PC-3 (cell line): ENCODE data around the gene RBM15B. TPM values are rescaled to one million over a fixed set of nuclear protein-coding genes. Genes with fewer than 3 reads are reported as not detected.

Experiments used
- ATAC-seq: fragments of 200-7000 bp; cut with Tn5 transposase; 2 replicates; pipeline ENCODE4 v1.9.1; 2020; ENCODE audit warnings: mild to moderate bottlenecking, moderate library complexity
- BruUV-seq: library from RNA; stranded (reverse); fragments of 400-500 nt; replicated peaks from 2 replicates; lab custom pipeline; 2021; lab: Mats Ljungman, UMichigan
- CTCF ChIA-PET: fragments of 300-600 bp; sonication (Branson Sonifier 250); formaldehyde crosslinking; loops from one replicate; lab custom pipeline; 2022; ENCODE audit warnings: antibody characterized with exemption; lab: Charles Lee
- POLR2A ChIA-PET: fragments of 300-600 bp; sonication (Branson Sonifier 250); formaldehyde crosslinking; loops from one replicate; lab custom pipeline; 2022; ENCODE audit warnings: antibody characterized with exemption; ENCODE audit not compliant: unreplicated experiment; lab: Charles Lee
- DNase-seq: peaks from one replicate; pipeline ENCODE4 v3.0.0-alpha.2; 2015
- H2AFZ ChIP-seq: fragments of 300-600 bp; sonication (generic); 2 replicates; pipeline ENCODE4 v1.6.0; 2016; ENCODE audit warnings: antibody characterized with exemption, low read length
- H3F3A ChIP-seq: fragments of 300-600 bp; sonication (generic); one replicate; pipeline ENCODE4 v1.6.0; 2017; ENCODE audit warnings: antibody characterized with exemption, low read length, control low read depth, mild to moderate bottlenecking; ENCODE audit not compliant: unreplicated experiment
- H3K27ac ChIP-seq: fragments of 300-600 bp; sonication (generic); 2 replicates; pipeline ENCODE4 v1.5.1; 2016; ENCODE audit warnings: mild to moderate bottlenecking, low read length
- H3K27me3 ChIP-seq: fragments of 300-600 bp; sonication (generic); 2 replicates; pipeline ENCODE4 v1.6.1; 2016; ENCODE audit warnings: low read length, mixed read lengths
- H3K36me3 ChIP-seq: fragments of 300-600 bp; sonication (generic); 2 replicates; pipeline ENCODE4 v1.6.1; 2016; ENCODE audit warnings: low read depth, mixed run types, low read length, mixed read lengths
- H3K4me1 ChIP-seq: fragments of 300-600 bp; sonication (generic); 2 replicates; pipeline ENCODE4 v1.5.1; 2016; ENCODE audit warnings: low read length; ENCODE audit not compliant: insufficient read depth
- H3K4me2 ChIP-seq: fragments of 300-600 bp; sonication (generic); 2 replicates; pipeline ENCODE4 v1.6.0; 2016; ENCODE audit warnings: low read length
- H3K4me3 ChIP-seq: fragments of 300-600 bp; sonication (generic); 2 replicates; pipeline ENCODE4 v1.5.1; 2016; ENCODE audit warnings: mild to moderate bottlenecking, low read length, mixed read lengths
- H3K79me2 ChIP-seq: fragments of 300-600 bp; sonication (generic); 2 replicates; pipeline ENCODE4 v1.6.1; 2017; ENCODE audit warnings: low read length, mixed read lengths
- H3K9ac ChIP-seq: fragments of 300-600 bp; sonication (generic); 2 replicates; pipeline ENCODE4 v1.6.0; 2016; ENCODE audit warnings: mild to moderate bottlenecking, low read length
- H3K9me2 ChIP-seq: fragments of 300-600 bp; sonication (generic); replicated peaks from 2 replicates; pipeline ENCODE4 v1.6.1; 2016; ENCODE audit warnings: mixed run types, low read length, mixed read lengths
- H3K9me3 ChIP-seq: fragments of 300-600 bp; sonication (generic); 2 replicates; pipeline ENCODE4 v1.6.1; 2016; ENCODE audit warnings: low read length, mixed read lengths
- H4K20me1 ChIP-seq: fragments of 300-600 bp; sonication (generic); 2 replicates; pipeline ENCODE4 v1.6.1; 2016; ENCODE audit warnings: low read length, mixed read lengths
- CTCF ChIP-seq: fragments of 300-600 bp; sonication (generic); conservative IDR thresholded peaks from 2 replicates; pipeline ENCODE4 v1.5.1; 2017; ENCODE audit warnings: antibody characterized with exemption, low read depth, mild to moderate bottlenecking, low read length
- EZH2 ChIP-seq: fragments of 300-600 bp; sonication (generic); IDR thresholded peaks from one replicate; pipeline ENCODE4 v1.6.1; 2017; ENCODE audit warnings: antibody characterized with exemption, mild to moderate bottlenecking, low read length; ENCODE audit not compliant: unreplicated experiment
- EZH2phosphoT487 ChIP-seq: fragments of 300-600 bp; sonication (generic); IDR thresholded peaks from 2 replicates; pipeline ENCODE4 v1.6.1; 2018; ENCODE audit warnings: mild to moderate bottlenecking, antibody characterized with exemption, low read length, borderline replicate concordance
- intact Hi-C: fragments of 100-400 bp; cut with micrococcal nuclease; formaldehyde crosslinking; loops from 2 replicates; pipeline ENCODE4 v1.9.0; 2023
- total RNA-seq: library from RNA; depleted of rRNA; stranded (reverse); fragments of >200 nt; gene quantifications from 2 replicates; pipeline ENCODE4 v1.2.3, GENCODE V29; 2014; rRNA removed

RBM15B gene
- total RNA-seq, 1 experiment from 2014 or later, result 31.1 TPM

GRCh38 chr3:51445544-51446280 is 54.6 kb downstream of the RBM15B start:
- Histone ChIP-seq H3K9me2 (no peaks in the 10 kb centered on the region), H3K9me3 (no peaks in the 10 kb centered on the region), H4K20me1 (peaks cover 10% of the 10 kb centered on the region; the same call in 1 of the 2 replicates), H3K4me3 (no peak overlapping the region), H3K79me2 (peaks cover 27% of the 10 kb centered on the region), H3K27me3 (no peaks in the 10 kb centered on the region), H3K27ac (no peak overlapping the region), H3K4me2 (no peak overlapping the region), H3K9ac (no peak overlapping the region), H3K36me3 (peaks cover 20% of the 10 kb centered on the region), H2AFZ (no peak overlapping the region), H3F3A (no peaks in the 10 kb centered on the region), H3K4me1 (no peaks in the 10 kb centered on the region)
- TF ChIP-seq EZH2phosphoT487 (no peak), CTCF (no peak), EZH2 (no peak)
- ChIA-PET CTCF (no interaction called here), POLR2A (no interaction called here)
- BruUV-seq, result no TSS peak
- intact Hi-C loops, result no loop called here
- ATAC-seq, result no peak
- DNase-seq, result no peak

Other genes with a start within 250 kb of the RBM15B start
- gene MANF, start 6.0 kb upstream of the RBM15B start, total RNA-seq, result 200 and 221 TPM in 2 replicates
- 20.8 and 23.3 TPM in 2 replicates for gene DCAF1, start 108.7 kb downstream of the RBM15B start, total RNA-seq
- 14.3 and 17.7 TPM in 2 replicates for gene RAD54L2, start 147.4 kb downstream of the RBM15B start, total RNA-seq